A549 (cell line): ENCODE measurements around the gene ACAD11.

ENCODE experiments used
- BHLHE40 ChIP-seq: IDR thresholded peaks from 2 replicates; pipeline ENCODE4 v1.6.1; 2012; ENCODE audit warnings: low read depth, low read length, inconsistent platforms
- CHD2 ChIP-seq: fragments of 150-350 bp; IDR thresholded peaks from 2 replicates; pipeline ENCODE4 v1.6.1; 2014; ENCODE audit warnings: low read length; ENCODE audit not compliant: partially characterized antibody
- EP300 ChIP-seq, 2 experiments: fragments of >200 bp; sonication (Bioruptor Twin); formaldehyde crosslinking; IDR thresholded peaks; 2 replicates in 1 of 2; 3 replicates in 1 of 2; pipeline ENCODE4 v1.6.1; 2016 to 2017
- JUN ChIP-seq, 2 experiments: fragments of >200 bp; sonication (Bioruptor Twin); formaldehyde crosslinking; IDR thresholded peaks; 2 replicates in 1 of 2; 3 replicates in 1 of 2; pipeline ENCODE4 v1.6.1; 2016 to 2017
- MAZ ChIP-seq: fragments of 150-350 bp; IDR thresholded peaks from 2 replicates; pipeline ENCODE4 v1.6.1; 2014; ENCODE audit warnings: antibody characterized with exemption, low read depth, low read length, borderline replicate concordance
- POLR2A ChIP-seq: IDR thresholded peaks from 2 replicates; pipeline ENCODE4 v1.6.1; 2012; ENCODE audit warnings: mild to moderate bottlenecking, low read length
- POLR2AphosphoS2 ChIP-seq: conservative IDR thresholded peaks from 2 replicates; pipeline ENCODE4 v1.6.1; 2012; ENCODE audit warnings: low read length, improper control_type of control experiment, inconsistent platforms
- RAD21 ChIP-seq, 2 experiments: fragments of >200 bp in 1 of 2; sonication (Bioruptor Twin) in 1 of 2; formaldehyde crosslinking in 1 of 2; IDR thresholded peaks in 1 of 2; conservative IDR thresholded peaks in 1 of 2; 2 replicates in 1 of 2; 3 replicates in 1 of 2; pipeline ENCODE4 v1.6.1; 2012 to 2018; ENCODE audit warnings: inconsistent platforms in 1 of 2
- RFX5 ChIP-seq: fragments of 450-650 bp; IDR thresholded peaks from 2 replicates; pipeline ENCODE4 v1.7.1; 2014; ENCODE audit warnings: antibody characterized with exemption, mild to moderate bottlenecking, moderate library complexity
- ZFP36 ChIP-seq: fragments of 450-650 bp; IDR thresholded peaks from 2 replicates; pipeline ENCODE4 v1.6.1; 2014; ENCODE audit warnings: borderline replicate concordance; ENCODE audit not compliant: partially characterized antibody
- TF ChIP-seq, protein P1 (sequence below): fragments of >200 bp; sonication (Bioruptor Twin); formaldehyde crosslinking; IDR thresholded peaks from 3 replicates; pipeline ENCODE4 v1.5.1; 2016
- TF ChIP-seq, protein P2 (sequence below): IDR thresholded peaks from 2 replicates; pipeline ENCODE4 v1.6.1; 2012

DNA sequence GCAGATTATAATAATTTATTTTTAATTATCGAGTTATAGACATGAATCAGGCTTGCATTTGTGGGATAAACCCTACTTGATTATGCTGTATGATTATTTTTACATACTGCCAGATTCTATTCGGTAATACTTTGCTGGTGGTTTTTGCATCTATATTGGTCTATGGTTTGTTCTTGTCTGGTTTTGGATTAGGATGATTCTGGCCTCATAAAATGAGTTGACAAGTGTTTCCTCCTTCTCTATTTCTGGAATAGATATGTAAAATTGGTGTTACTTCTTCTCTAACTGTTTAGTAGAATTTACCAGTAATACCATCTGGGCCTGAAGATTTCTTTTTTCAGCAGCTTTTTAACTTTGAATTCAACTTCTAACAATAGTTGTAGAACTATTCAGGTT lies 95.5 kb downstream of the ACAD11 start:
- no peak for TF ChIP-seq RFX5
- TF ChIP-seq, protein P1, sequence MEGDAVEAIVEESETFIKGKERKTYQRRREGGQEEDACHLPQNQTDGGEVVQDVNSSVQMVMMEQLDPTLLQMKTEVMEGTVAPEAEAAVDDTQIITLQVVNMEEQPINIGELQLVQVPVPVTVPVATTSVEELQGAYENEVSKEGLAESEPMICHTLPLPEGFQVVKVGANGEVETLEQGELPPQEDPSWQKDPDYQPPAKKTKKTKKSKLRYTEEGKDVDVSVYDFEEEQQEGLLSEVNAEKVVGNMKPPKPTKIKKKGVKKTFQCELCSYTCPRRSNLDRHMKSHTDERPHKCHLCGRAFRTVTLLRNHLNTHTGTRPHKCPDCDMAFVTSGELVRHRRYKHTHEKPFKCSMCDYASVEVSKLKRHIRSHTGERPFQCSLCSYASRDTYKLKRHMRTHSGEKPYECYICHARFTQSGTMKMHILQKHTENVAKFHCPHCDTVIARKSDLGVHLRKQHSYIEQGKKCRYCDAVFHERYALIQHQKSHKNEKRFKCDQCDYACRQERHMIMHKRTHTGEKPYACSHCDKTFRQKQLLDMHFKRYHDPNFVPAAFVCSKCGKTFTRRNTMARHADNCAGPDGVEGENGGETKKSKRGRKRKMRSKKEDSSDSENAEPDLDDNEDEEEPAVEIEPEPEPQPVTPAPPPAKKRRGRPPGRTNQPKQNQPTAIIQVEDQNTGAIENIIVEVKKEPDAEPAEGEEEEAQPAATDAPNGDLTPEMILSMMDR = no peak
- no peak for TF ChIP-seq POLR2AphosphoS2
- no peak for TF ChIP-seq JUN (IDR thresholded peaks at IDR 0.05)
- no peak for TF ChIP-seq EP300 (IDR thresholded peaks at IDR 0.05)
- no peak for TF ChIP-seq ZFP36
- TF ChIP-seq MAZ = no peak
- TF ChIP-seq BHLHE40 = no peak
- no peak for TF ChIP-seq POLR2A
- TF ChIP-seq, protein P2, sequence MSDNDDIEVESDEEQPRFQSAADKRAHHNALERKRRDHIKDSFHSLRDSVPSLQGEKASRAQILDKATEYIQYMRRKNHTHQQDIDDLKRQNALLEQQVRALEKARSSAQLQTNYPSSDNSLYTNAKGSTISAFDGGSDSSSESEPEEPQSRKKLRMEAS = no peak
- TF ChIP-seq RAD21 (conservative IDR thresholded peaks at IDR 0.05 in 1 of 2, IDR thresholded peaks at IDR 0.05 in 1 of 2) = no peak
- no peak for TF ChIP-seq CHD2
